Measurements from ENCODE around the gene RXRB.

RXRB gene

GRCh38 chr6:33201147-33201545 lies 681 bp upstream of the RXRB start:
- H3K9me3 Mint-ChIP-seq = no peaks in the 10 kb centered on the region
- H3K36me3 Mint-ChIP-seq (ENCODE audit: low read depth) = peaks cover 50% of the 10 kb centered on the region
- H3K27ac Mint-ChIP-seq = peak overlapping the region; percentile 97 to 100 (median 99)
- TF ChIP-seq CTCF (IDR thresholded peaks at IDR 0.05; ENCODE audit: unreplicated experiment in 3 of 3) = no peak
- peak overlapping the region; percentile 99 to 100 (median 100) for H3K4me3 Mint-ChIP-seq
- peaks cover 73% of the 10 kb centered on the region for H3K4me1 Mint-ChIP-seq
- no peaks in the 10 kb centered on the region for H3K27me3 Mint-ChIP-seq (ENCODE audit: low read depth)

- peaks cover 60% of the 10 kb centered on the region for H3K4me1 Mint-ChIP-seq
- no peak for TF ChIP-seq CTCF (IDR thresholded peaks at IDR 0.05; ENCODE audit: unreplicated experiment in 3 of 3)
- peak overlapping the region; percentile 85 to 97 (median 92) for H3K27ac Mint-ChIP-seq
- no peaks in the 10 kb centered on the region for H3K9me3 Mint-ChIP-seq
- peak overlapping the region; percentile 93 to 99 (median 95) for H3K4me3 Mint-ChIP-seq
- H3K36me3 Mint-ChIP-seq (ENCODE audit: low read depth) = peaks cover 64% of the 10 kb centered on the region
- peaks cover 4% of the 10 kb centered on the region for H3K27me3 Mint-ChIP-seq (ENCODE audit: low read depth)
Observed at GRCh38 chr6:33199687-33200218, 712 bp downstream of the RXRB start.

GRCh38 chr6:33198853-33199436 lies 1.5 kb downstream of the RXRB start:
- TF ChIP-seq CTCF (IDR thresholded peaks at IDR 0.05; ENCODE audit: unreplicated experiment in 3 of 3) = no peak
- Mint-ChIP-seq H3K4me1 (peaks cover 55% of the 10 kb centered on the region), H3K36me3 (ENCODE audit: low read depth) (peaks cover 67% of the 10 kb centered on the region), H3K4me3 (peak overlapping the region; percentile 93 to 99 (median 95)), H3K27me3 (ENCODE audit: low read depth) (peaks cover 5% of the 10 kb centered on the region), H3K27ac (peak overlapping the region; percentile 79 to 92 (median 91)), H3K9me3 (no peaks in the 10 kb centered on the region)

- no peak for TF ChIP-seq CTCF (IDR thresholded peaks at IDR 0.05; ENCODE audit: unreplicated experiment in 3 of 3)
- Mint-ChIP-seq H3K9me3 (no peaks in the 10 kb centered on the region), H3K27me3 (ENCODE audit: low read depth) (peaks cover 12% of the 10 kb centered on the region), H3K4me1 (peaks cover 49% of the 10 kb centered on the region), H3K36me3 (ENCODE audit: low read depth) (peaks cover 65% of the 10 kb centered on the region), H3K4me3 (peak overlapping the region; percentile 93 to 99 (median 95)), H3K27ac (peak overlapping the region; percentile 75 to 91 (median 79))
Observed at GRCh38 chr6:33198159-33198852, 2.2 kb downstream of the RXRB start.

- Mint-ChIP-seq H3K36me3 (ENCODE audit: low read depth) (peaks cover 57% of the 10 kb centered on the region), H3K9me3 (no peaks in the 10 kb centered on the region), H3K4me1 (peaks cover 46% of the 10 kb centered on the region), H3K4me3 (peak overlapping the region; percentile 93 to 99 (median 95)), H3K27me3 (ENCODE audit: low read depth) (peaks cover 17% of the 10 kb centered on the region), H3K27ac (peak overlapping the region; percentile 37 to 88 (median 75))
- TF ChIP-seq CTCF (IDR thresholded peaks at IDR 0.05; ENCODE audit: unreplicated experiment in 3 of 3) = peak; percentile 47 to 69 (median 53)
Observed at GRCh38 chr6:33197431-33198048, 2.9 kb downstream of the RXRB start.

Measured in nephron (organoid).